Muscle layer of duodenum (tissue), 2 donors: Measurements from ENCODE around the gene GPR162.
A peak's percentile ranks its signal among the peaks of the same experiment; 100 is the strongest.

Experiments used
- H3K27ac ChIP-seq: one replicate; pipeline ENCODE4 v1.7.0; 2013; ENCODE audit warnings: mild to moderate bottlenecking, low read length
- H3K27me3 ChIP-seq: one replicate; pipeline ENCODE4 v1.7.0; 2013; ENCODE audit warnings: low read depth, mild to moderate bottlenecking, control low read depth, low read length
- H3K36me3 ChIP-seq, 2 donors: one replicate each; pipeline ENCODE4 v1.7.0; 2013; ENCODE audit warnings: low read length in 2 of 2, control low read depth in 1 of 2, mild to moderate bottlenecking in 1 of 2; ENCODE audit not compliant: insufficient read depth in 2 of 2, control insufficient read depth in 1 of 2
- H3K4me1 ChIP-seq, 2 donors: one replicate each; pipeline ENCODE4 v1.7.0; 2013; ENCODE audit warnings: low read length in 2 of 2, mild to moderate bottlenecking in 2 of 2, control low read depth in 1 of 2, moderate library complexity in 1 of 2; ENCODE audit not compliant: insufficient read depth in 2 of 2, control insufficient read depth in 1 of 2
- H3K4me3 ChIP-seq, 2 donors: one replicate each; pipeline ENCODE4 v1.7.0; 2013; ENCODE audit warnings: low read length in 2 of 2, low read depth in 1 of 2, mild to moderate bottlenecking in 1 of 2
- H3K9me3 ChIP-seq, 2 donors: one replicate each; pipeline ENCODE4 v1.7.0; 2013; ENCODE audit warnings: low read length in 2 of 2, control low read depth in 1 of 2, mild to moderate bottlenecking in 1 of 2; ENCODE audit not compliant: control insufficient read depth in 1 of 2
- donor health status: healthy.

The GPR162 gene

GRCh38 chr12:6821591-6822425 lies at the start of gene GPR162:
GPR162 (plus strand) TSS chr12:6821821; CDS start chr12:6823899, 2,078 bp downstream.
- Histone ChIP-seq H3K4me1 (peaks cover 0 to 24% of the 10 kb centered on the region in 2 donors), H3K4me3 (peak within 1 kb of the TSS; percentile 19 to 60), H3K36me3 (no peaks in the 10 kb centered on the region), H3K9me3 (no peaks in the 10 kb centered on the region), H3K27ac (peak within 1 kb of the TSS; percentile 7), H3K27me3 (peaks cover 9% of the 10 kb centered on the region)

- Histone ChIP-seq H3K4me3 (peak within 1 kb of the TSS; percentile 26 to 55), H3K4me1 (peaks cover 8 to 43% of the 10 kb centered on the region in 2 donors), H3K9me3 (no peaks in the 10 kb centered on the region), H3K27me3 (no peaks in the 10 kb centered on the region), H3K27ac (no peak within 1 kb of the TSS), H3K36me3 (peaks cover 4 to 19% of the 10 kb centered on the region in 2 donors)
Measured at GRCh38 chr12:6772331-6772695, 49.3 kb upstream of the GPR162 start, which contains the start of gene LAG3. LAG3 (plus strand) TSS chr12:6772520; CDS start chr12:6772853, 333 bp downstream.

GRCh38 chr12:6772726-6773589 lies 48.7 kb upstream of the GPR162 start:
- no peaks in the 10 kb centered on the region for H3K27me3 ChIP-seq
- no peak overlapping the region for H3K27ac ChIP-seq
- H3K4me3 ChIP-seq, result peak overlapping the region; percentile 26 to 55
- peaks cover 9 to 49% of the 10 kb centered on the region in 2 donors for H3K4me1 ChIP-seq
- peaks cover 4 to 19% of the 10 kb centered on the region in 2 donors for H3K36me3 ChIP-seq
- no peaks in the 10 kb centered on the region for H3K9me3 ChIP-seq

GRCh38 chr12:6773590-6774351 lies 47.9 kb upstream of the GPR162 start:
- Histone ChIP-seq H3K27ac (no peak overlapping the region), H3K4me1 (peaks cover 11 to 49% of the 10 kb centered on the region in 2 donors), H3K27me3 (no peaks in the 10 kb centered on the region), H3K4me3 (peak overlapping the region in 1 of 2 donors; percentile 55), H3K36me3 (peaks cover 4 to 19% of the 10 kb centered on the region in 2 donors), H3K9me3 (no peaks in the 10 kb centered on the region)

GRCh38 chr12:6774499-6775062 lies 47.0 kb upstream of the GPR162 start:
- Histone ChIP-seq H3K36me3 (peaks cover 4 to 18% of the 10 kb centered on the region in 2 donors), H3K27ac (peak overlapping the region; percentile 16), H3K9me3 (no peaks in the 10 kb centered on the region), H3K27me3 (no peaks in the 10 kb centered on the region), H3K4me1 (peaks cover 11 to 48% of the 10 kb centered on the region in 2 donors), H3K4me3 (no peak overlapping the region)

GRCh38 chr12:6775185-6776174 lies 46.1 kb upstream of the GPR162 start:
- Histone ChIP-seq H3K27ac (peak overlapping the region; percentile 16), H3K27me3 (no peaks in the 10 kb centered on the region), H3K36me3 (peaks cover 4 to 9% of the 10 kb centered on the region in 2 donors), H3K4me3 (no peak overlapping the region), H3K9me3 (no peaks in the 10 kb centered on the region), H3K4me1 (peaks cover 11 to 39% of the 10 kb centered on the region in 2 donors)

- no peaks in the 10 kb centered on the region for H3K36me3 ChIP-seq
- no peaks in the 10 kb centered on the region for H3K27me3 ChIP-seq
- peaks cover 3 to 23% of the 10 kb centered on the region in 2 donors for H3K4me1 ChIP-seq
- H3K4me3 ChIP-seq, result no peak overlapping the region
- H3K9me3 ChIP-seq, result no peaks in the 10 kb centered on the region
- no peak overlapping the region for H3K27ac ChIP-seq
Measured at GRCh38 chr12:6777386-6777785, 44.2 kb upstream of the GPR162 start.

GRCh38 chr12:6778217-6778573 lies 43.4 kb upstream of the GPR162 start:
- H3K27ac ChIP-seq, result peak overlapping the region; percentile 45
- H3K4me3 ChIP-seq, result peak overlapping the region; percentile 55 to 68
- peaks cover 3 to 23% of the 10 kb centered on the region in 2 donors for H3K4me1 ChIP-seq
- no peaks in the 10 kb centered on the region for H3K27me3 ChIP-seq
- H3K36me3 ChIP-seq, result no peaks in the 10 kb centered on the region
- H3K9me3 ChIP-seq, result no peaks in the 10 kb centered on the region

- peak overlapping the region; percentile 55 to 68 for H3K4me3 ChIP-seq
- peaks cover 3 to 23% of the 10 kb centered on the region in 2 donors for H3K4me1 ChIP-seq
- no peaks in the 10 kb centered on the region for H3K27me3 ChIP-seq
- H3K36me3 ChIP-seq, result no peaks in the 10 kb centered on the region
- peak overlapping the region; percentile 45 for H3K27ac ChIP-seq
- H3K9me3 ChIP-seq, result no peaks in the 10 kb centered on the region
Measured at GRCh38 chr12:6778574-6779550, 42.8 kb upstream of the GPR162 start.
